ENCODE measurements around the gene RALGAPA2.

- TF ChIP-seq ZFP30 (CRISPR knock-in tag; IDR thresholded peaks at IDR 0.05) (no peak), ARNTL (CRISPR knock-in tag; IDR thresholded peaks at IDR 0.05; ENCODE audit: borderline replicate concordance, low read depth) (no peak), ZNF70 (CRISPR knock-in tag; IDR thresholded peaks at IDR 0.05) (no peak), CREB5 (CRISPR knock-in tag; IDR thresholded peaks at IDR 0.05; ENCODE audit: low read depth) (no peak), SNAI2 (CRISPR knock-in tag; IDR thresholded peaks at IDR 0.05) (no peak), PATZ1 (CRISPR knock-in tag; IDR thresholded peaks at IDR 0.05; ENCODE audit: borderline replicate concordance) (no peak), ZNF565 (CRISPR knock-in tag; conservative IDR thresholded peaks at IDR 0.05; ENCODE audit: low read depth) (no peak)
Measured at GRCh38 chr20:20455926-20456325, 256.5 kb downstream of the RALGAPA2 start.
